SK-N-SH (cell line): Measurements from ENCODE around the gene SEMA4D. TPM values are rescaled to one million over a fixed set of nuclear protein-coding genes. Genes with fewer than 3 reads are reported as not detected.

ENCODE experiments used
- CTCF ChIA-PET: fragments of 300-600, 350-600 bp; formaldehyde crosslinking; extraction: SDS; loops from one replicate; lab custom pipeline; 2021; lab: Yijun Ruan, JAX
- POLR2A ChIA-PET: fragments of 350-600 bp; sonication (Branson Sonifier 250); formaldehyde crosslinking; extraction: SDS; loops from one replicate; lab custom pipeline; 2020; ENCODE audit warnings: antibody characterized with exemption, inconsistent platforms; lab: Yijun Ruan, JAX
- DNase-seq: peaks from one replicate; pipeline ENCODE4 v3.0.0; 2012
- H2AFZ ChIP-seq: fragments of 200-600 bp; sonication (generic); 2 replicates; pipeline ENCODE4 v1.8.1; 2016; ENCODE audit warnings: antibody characterized with exemption, mild to moderate bottlenecking, low read depth
- H3F3A ChIP-seq: fragments of 200-600 bp; sonication (generic); replicated peaks from 2 replicates; pipeline ENCODE3; 2016; ENCODE audit warnings: antibody characterized with exemption, mild to moderate bottlenecking; ENCODE audit not compliant: insufficient read depth
- H3K27ac ChIP-seq, 2 experiments: fragments of 200-500 bp in 1 of 2; fragments of 200-600 bp in 1 of 2; sonication (Bioruptor generic) in 1 of 2; sonication (generic), shearing (Covaris generic) in 1 of 2; 2 replicates each; pipeline versions ENCODE4 v1.5.1 to v1.6.1; 2014 to 2016; ENCODE audit warnings: low read depth in 2 of 2, inconsistent platforms in 1 of 2, low read length in 1 of 2, mild to moderate bottlenecking in 1 of 2, mixed read lengths in 1 of 2
- H3K27me3 ChIP-seq: fragments of 200-600 bp; sonication (generic), shearing (Covaris generic); 2 replicates; pipeline ENCODE4 v1.6.1; 2016; ENCODE audit warnings: mixed run types; ENCODE audit not compliant: insufficient read depth
- H3K36me3 ChIP-seq, 2 experiments: fragments of 200-500 bp in 1 of 2; fragments of 200-600 bp in 1 of 2; sonication (Bioruptor generic) in 1 of 2; sonication (generic) in 1 of 2; replicated peaks in 1 of 2; 2 replicates each; pipeline versions ENCODE3 to v1.5.1; 2014 to 2016; ENCODE audit warnings: low read length in 1 of 2, mild to moderate bottlenecking in 1 of 2; ENCODE audit not compliant: insufficient read depth in 2 of 2, control insufficient read depth in 1 of 2
- H3K4me1 ChIP-seq, 2 experiments: fragments of 200-500 bp in 1 of 2; fragments of 200-600 bp in 1 of 2; sonication (Bioruptor generic) in 1 of 2; sonication (generic), shearing (Covaris generic) in 1 of 2; 2 replicates each; pipeline versions ENCODE4 v1.5.1 to v1.6.1; 2014 to 2016; ENCODE audit warnings: low read depth in 1 of 2, low read length in 1 of 2, mixed run types in 1 of 2; ENCODE audit not compliant: insufficient read depth in 2 of 2, control insufficient read depth in 1 of 2
- H3K4me2 ChIP-seq: fragments of 200-600 bp; sonication (generic), shearing (Covaris generic); 2 replicates; pipeline ENCODE4 v1.6.1; 2017; ENCODE audit warnings: mixed run types
- H3K4me3 ChIP-seq, 2 experiments: fragments of 200-500 bp in 1 of 2; fragments of 200-600 bp in 1 of 2; sonication (Bioruptor generic) in 1 of 2; sonication (generic), shearing (Covaris generic) in 1 of 2; 2 replicates each; pipeline versions ENCODE4 v1.5.1 to v1.8.1; 2014 to 2016; ENCODE audit warnings: low read depth in 2 of 2, inconsistent platforms in 1 of 2, low read length in 1 of 2, mild to moderate bottlenecking in 1 of 2, mixed read lengths in 1 of 2, moderate library complexity in 1 of 2
- H3K79me2 ChIP-seq: fragments of 200-600 bp; sonication (generic); 2 replicates; pipeline ENCODE4 v1.8.1; 2017; ENCODE audit warnings: mild to moderate bottlenecking; ENCODE audit not compliant: insufficient read depth
- H3K9ac ChIP-seq: fragments of 200-600 bp; sonication (generic); 2 replicates; pipeline ENCODE4 v1.6.1; 2017; ENCODE audit warnings: mixed run types
- H3K9me2 ChIP-seq: fragments of 200-600 bp; sonication (generic); 2 replicates; pipeline ENCODE4 v1.6.1; 2017; ENCODE audit warnings: mixed run types
- H3K9me3 ChIP-seq: fragments of 200-600 bp; sonication (generic); 2 replicates; pipeline ENCODE4 v1.6.1; 2017; ENCODE audit warnings: mixed run types, mild to moderate bottlenecking, moderate library complexity
- H4K20me1 ChIP-seq: fragments of 200-600 bp; sonication (generic); 2 replicates; pipeline ENCODE4 v1.6.1; 2017; ENCODE audit warnings: mild to moderate bottlenecking, mixed run types; ENCODE audit not compliant: insufficient read depth
- ELF1 ChIP-seq: IDR thresholded peaks from 2 replicates; pipeline ENCODE4 v1.4.0; 2012
- EP300 ChIP-seq, 2 experiments: IDR thresholded peaks; 2 replicates each; pipeline versions ENCODE4 v1.4.0 to v1.6.1; 2012; ENCODE audit warnings: borderline replicate concordance in 1 of 2, low read depth in 1 of 2, low read length in 1 of 2
- EZH2phosphoT487 ChIP-seq: fragments of 200-600 bp; sonication (generic); IDR thresholded peaks from 2 replicates; pipeline ENCODE4 v1.6.1; 2017; ENCODE audit warnings: low read depth, mixed run types, mild to moderate bottlenecking, antibody characterized with exemption, moderate library complexity, borderline replicate concordance
- FOSL2 ChIP-seq: IDR thresholded peaks from 2 replicates; pipeline ENCODE4 v1.4.0; 2012; ENCODE audit warnings: low read depth, mild to moderate bottlenecking, moderate library complexity, borderline replicate concordance
- FOXJ3 ChIP-seq: sonication (generic); formaldehyde crosslinking; IDR thresholded peaks from 2 replicates; pipeline ENCODE4 v1.5.1; 2020; ENCODE audit warnings: mild to moderate bottlenecking, missing genetic modification reagents
- JUND ChIP-seq: IDR thresholded peaks from 2 replicates; pipeline ENCODE4 v1.4.0; 2012
- MAX ChIP-seq: IDR thresholded peaks from 2 replicates; pipeline ENCODE4 v1.4.0; 2012; ENCODE audit warnings: low read depth
- MEF2A ChIP-seq: IDR thresholded peaks from 2 replicates; pipeline ENCODE4 v1.4.0; 2012; ENCODE audit warnings: low read depth, borderline replicate concordance
- PBX3 ChIP-seq: IDR thresholded peaks from 2 replicates; pipeline ENCODE4; 2012
- POLR2AphosphoS5 ChIP-seq: IDR thresholded peaks from 2 replicates; pipeline ENCODE4 v1.6.1; 2012; ENCODE audit warnings: low read depth, low read length
- RAD21 ChIP-seq: IDR thresholded peaks from 2 replicates; pipeline ENCODE4 v1.6.1; 2012; ENCODE audit warnings: mild to moderate bottlenecking, low read length
- REST ChIP-seq: IDR thresholded peaks from 2 replicates; pipeline ENCODE4 v1.6.1; 2012; ENCODE audit warnings: mild to moderate bottlenecking, low read depth, low read length, moderate library complexity
- RXRA ChIP-seq: IDR thresholded peaks from 2 replicates; pipeline ENCODE4 v1.4.0; 2012; ENCODE audit warnings: low read depth, mild to moderate bottlenecking, borderline replicate concordance
- SIN3A ChIP-seq: IDR thresholded peaks from 2 replicates; pipeline ENCODE4 v1.6.1; 2012; ENCODE audit warnings: low read depth, mild to moderate bottlenecking, low read length, moderate library complexity, borderline replicate concordance
- TCF12 ChIP-seq: IDR thresholded peaks from 2 replicates; pipeline ENCODE4 v1.4.0; 2012
- USF1 ChIP-seq: IDR thresholded peaks from 2 replicates; pipeline ENCODE4 v1.4.0; 2012; ENCODE audit warnings: low read depth, borderline replicate concordance
- YY1 ChIP-seq: IDR thresholded peaks from 2 replicates; pipeline ENCODE4 v1.4.0; 2012; ENCODE audit warnings: low read depth, mild to moderate bottlenecking
- WGBS: methylation state at CpG from one replicate; pipeline ENCODE4 v1.1.6; 2017; ENCODE audit warnings: low lambda C conversion rate; 5-methylcytosine and 5-hydroxymethylcytosine counted together
- polyA plus RNA-seq, 3 experiments: library from polyadenylated mRNA; depleted of rRNA; stranded (reverse); fragments of >200 nt; gene quantifications; 2 replicates each; pipeline ENCODE4 v1.2.3, GENCODE V29; 2012

Gene SEMA4D
- polyA plus RNA-seq, 1 of the 3 experiments (the other 2 are of a cell fraction), result 4.8 TPM

GRCh38 chr9:89367726-89368437 is 130.0 kb downstream of the SEMA4D start:
- H3K79me2 ChIP-seq, result no peaks in the 10 kb centered on the region
- no peaks in the 10 kb centered on the region for H4K20me1 ChIP-seq
- no peaks in the 10 kb centered on the region for H3K36me3 ChIP-seq
- DNase-seq, result no peak
- no peaks in the 10 kb centered on the region for H3K9me2 ChIP-seq
- no peak overlapping the region for H3K27ac ChIP-seq
- ChIA-PET CTCF (interaction anchor here (1.2 to 1.8 kb wide), 2 partner anchors 9 to 181 kb away, joined by 3 to 7 read pairs; no protein-coding TSS in a partner anchor), POLR2A (no interaction called here)
- no peak overlapping the region for H3K4me2 ChIP-seq
- no peak overlapping the region for H2AFZ ChIP-seq
- H3K4me3 ChIP-seq, result no peak overlapping the region
- H3K4me1 ChIP-seq, result peaks cover 0 to 10% of the 10 kb centered on the region in 2 experiments; a peak in 1 of 4 replicates
- no peaks in the 10 kb centered on the region for H3F3A ChIP-seq
- H3K9ac ChIP-seq, result no peak overlapping the region
- no peaks in the 10 kb centered on the region for H3K27me3 ChIP-seq
- H3K9me3 ChIP-seq, result no peaks in the 10 kb centered on the region
- WGBS, result 83% methylated on average over 12 of the region's 14 CpGs
- TF ChIP-seq TCF12, result no peak
- TF ChIP-seq POLR2AphosphoS5, result no peak
- no peak for TF ChIP-seq MAX
- no peak for TF ChIP-seq FOXJ3 (CRISPR knock-in tag)
- TF ChIP-seq RXRA, result no peak
- TF ChIP-seq YY1, result no peak
- no peak for TF ChIP-seq EP300 (IDR thresholded peaks at IDR 0.05; ENCODE audit: borderline replicate concordance in 1 of 2, low read depth in 1 of 2, low read length in 1 of 2)
- no peak for TF ChIP-seq SIN3A
- no peak for TF ChIP-seq EZH2phosphoT487
- TF ChIP-seq MEF2A, result no peak

GRCh38 chr9:89367281-89367680 is 130.6 kb downstream of the SEMA4D start:
- H2AFZ ChIP-seq, result no peak overlapping the region

More at GRCh38 chr9:89367281-89367680, 130.6 kb downstream of the SEMA4D start:
- H3K36me3 ChIP-seq, result peaks cover 0 to 3% of the 10 kb centered on the region in 2 experiments
- no peaks in the 10 kb centered on the region for H3F3A ChIP-seq
- ChIA-PET CTCF (interaction anchor here (1.2 to 1.8 kb wide), 2 partner anchors 9 to 182 kb away, joined by 3 to 7 read pairs; no protein-coding TSS in a partner anchor), POLR2A (interaction anchor here (1.2 kb wide), 1 partner anchor 8 kb away, joined by 3 read pairs; no protein-coding TSS in a partner anchor)
- H3K4me2 ChIP-seq, result no peak overlapping the region
- H4K20me1 ChIP-seq, result no peaks in the 10 kb centered on the region
- DNase-seq, result no peak
- no peak overlapping the region for H3K27ac ChIP-seq
- H3K4me1 ChIP-seq, result peaks cover 0 to 10% of the 10 kb centered on the region in 2 experiments; a peak in 1 of 4 replicates
- no peak for TF ChIP-seq REST
- TF ChIP-seq USF1, result no peak
- no peak for TF ChIP-seq PBX3
- no peak for TF ChIP-seq ELF1
- TF ChIP-seq SIN3A, result no peak
- TF ChIP-seq FOXJ3 (CRISPR knock-in tag), result no peak
- no peak for TF ChIP-seq RAD21
- no peak for TF ChIP-seq FOSL2
- no peak for TF ChIP-seq JUND
- no peak overlapping the region for H3K4me3 ChIP-seq
- H3K9ac ChIP-seq, result no peak overlapping the region
- no peaks in the 10 kb centered on the region for H3K79me2 ChIP-seq
- H3K9me2 ChIP-seq, result no peaks in the 10 kb centered on the region
- H3K9me3 ChIP-seq, result no peaks in the 10 kb centered on the region
- WGBS, result 93% methylated on average over 3 of the region's 4 CpGs
- no peaks in the 10 kb centered on the region for H3K27me3 ChIP-seq
